Astrocyte of the cerebellum (primary cell): ENCODE measurements around the gene NR2C2.

Experiments
- DNase-seq: peaks from one replicate; pipeline ENCODE4 v3.0.0-alpha.2; 2011; ENCODE audit warnings: low read depth
- H3K4me3 ChIP-seq: 2 replicates; pipeline ENCODE4 v1.5.1; 2011; ENCODE audit warnings: mild to moderate bottlenecking, low read depth, low read length, moderate library complexity
- CTCF ChIP-seq: IDR thresholded peaks from 2 replicates; pipeline ENCODE4 v1.5.1; 2012; ENCODE audit warnings: low read length, low read depth, moderate library complexity, mild to moderate bottlenecking; ENCODE audit errors: missing control alignments
- in situ Hi-C: cut with HindIII; loops from 2 replicates; pipeline ENCODE4 v1.10.0; 2017; ENCODE audit warnings: low sequenced_read_pairs

NR2C2 gene

DNA sequence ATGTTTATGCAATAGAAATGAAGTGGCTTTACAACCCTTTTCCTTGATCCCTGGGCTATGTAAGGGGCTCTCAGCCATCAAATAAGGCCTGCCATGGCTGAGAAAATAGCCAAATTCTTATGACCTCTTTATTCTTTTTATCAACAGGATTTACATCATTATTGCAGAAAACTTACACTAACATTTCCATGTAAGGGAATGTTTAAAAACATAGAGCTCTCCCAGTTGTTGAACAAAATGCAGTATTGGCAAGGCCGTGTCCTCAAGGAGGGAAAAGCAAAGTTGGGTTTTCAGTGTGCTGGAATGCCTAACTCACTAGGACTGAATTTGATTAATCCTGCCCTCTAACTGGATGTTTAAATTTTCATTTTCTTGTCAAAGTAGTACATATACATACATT lies 22.3 kb downstream of the NR2C2 start:
- TF ChIP-seq CTCF: no peak
- H3K4me3 ChIP-seq: no peak overlapping the region
- in situ Hi-C loops: no loop called here
- DNase-seq: no peak

- H3K4me3 ChIP-seq: no peak overlapping the region
- in situ Hi-C loops: no loop called here
- DNase-seq: no peak
- no peak for TF ChIP-seq CTCF
Measured at GRCh38 chr3:14976317-14976716, 28.9 kb downstream of the NR2C2 start.

DNA sequence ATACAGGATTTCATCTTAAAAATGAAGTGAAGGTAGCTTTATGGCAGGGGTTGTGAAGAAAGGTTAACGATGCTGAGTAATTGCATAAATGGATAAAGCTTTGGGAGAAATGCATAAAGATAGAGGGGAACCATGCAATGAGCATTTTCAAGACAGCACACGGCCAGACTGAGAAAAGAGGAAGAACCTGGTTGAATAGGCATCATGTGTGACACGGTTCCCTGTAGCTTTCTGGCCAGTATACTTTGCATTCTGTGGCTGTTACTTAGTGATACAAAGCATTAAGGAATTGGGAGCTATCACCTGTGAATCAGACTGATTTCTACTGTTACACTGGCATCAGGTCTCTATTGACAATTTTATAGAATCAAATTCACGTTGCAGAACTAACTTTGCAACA lies 33.3 kb downstream of the NR2C2 start:
- in situ Hi-C loops: no loop called here

DNA sequence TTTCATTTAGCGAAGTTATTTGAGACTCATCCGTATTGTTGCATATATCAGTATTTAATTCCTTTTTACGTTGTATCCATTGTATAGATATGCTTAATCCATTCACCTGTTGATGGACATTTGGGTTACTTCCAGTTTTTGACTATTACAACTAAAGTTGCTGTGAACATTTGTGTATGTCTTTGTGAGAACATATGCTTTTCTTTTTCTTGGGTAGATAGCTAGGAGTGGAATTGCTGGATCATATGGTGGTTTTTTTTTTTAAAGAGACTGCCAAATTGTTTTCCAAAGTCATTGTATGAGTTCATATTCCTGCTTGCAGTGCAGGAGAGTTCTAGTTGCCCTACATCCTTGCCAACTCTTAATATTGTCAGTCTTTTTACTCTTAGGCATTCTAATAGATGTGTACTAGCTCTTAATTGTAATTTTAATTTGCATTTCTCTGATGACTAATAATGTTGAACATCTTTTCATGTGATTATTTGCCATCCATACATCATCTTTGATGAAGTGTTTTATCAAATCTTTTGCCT lies 37.3 kb downstream of the NR2C2 start:
- no peak overlapping the region for H3K4me3 ChIP-seq
- in situ Hi-C loops: no loop called here
- no peak for TF ChIP-seq CTCF
- no peak for DNase-seq

More for the DNA sequence above, 33.3 kb downstream of the NR2C2 start:
- DNase-seq: no peak
- no peak for TF ChIP-seq CTCF
- H3K4me3 ChIP-seq: no peak overlapping the region

DNA sequence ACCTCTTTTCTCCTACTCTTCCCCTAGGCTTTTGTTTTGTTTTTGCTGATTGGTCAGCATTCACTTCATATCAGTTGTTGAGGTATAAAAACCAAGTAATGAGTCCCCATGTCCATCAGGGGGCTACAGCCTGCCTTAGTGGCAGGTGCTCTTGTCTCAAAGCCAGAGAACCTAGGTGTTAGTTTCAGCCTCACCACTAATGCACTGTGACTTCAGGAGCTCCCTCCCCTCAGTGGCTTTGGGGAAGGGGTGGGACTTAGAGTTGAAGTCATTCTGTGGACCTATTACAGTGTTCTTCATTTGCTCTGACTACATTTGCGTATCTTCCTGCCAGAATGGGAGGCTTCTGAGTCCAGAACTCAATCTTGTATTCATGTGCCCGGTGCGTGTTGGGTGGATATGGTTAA lies 41.6 kb downstream of the NR2C2 start:
- no peak overlapping the region for H3K4me3 ChIP-seq
- no peak for DNase-seq
- in situ Hi-C loops: no loop called here
- no peak for TF ChIP-seq CTCF

- TF ChIP-seq CTCF: no peak
- H3K4me3 ChIP-seq: no peak overlapping the region
- in situ Hi-C loops: no loop called here
- DNase-seq: no peak
Measured at GRCh38 chr3:14989943-14990779, 42.8 kb downstream of the NR2C2 start.
